ENCODE data around the gene AAMP. TPM values are rescaled to one million over a fixed set of nuclear protein-coding genes. Genes with fewer than 3 reads are reported as not detected.
A peak's percentile ranks its signal among the peaks of the same experiment; 100 is the strongest.

Gene AAMP
- total RNA-seq, 5 donors from 2014 or later (not counting 1 experiment from before 2014, with no cell fraction given), result 46.2 to 71.3 (median 67.4) TPM

- no peaks in the 10 kb centered on the region for H3K27me3 Mint-ChIP-seq
- peaks cover 48% of the 10 kb centered on the region for H3K36me3 Mint-ChIP-seq
- DNase-seq (no peak), ATAC-seq (replicated peaks in 1 of 4) (no peak)
- no peaks in the 10 kb centered on the region for H3K9me3 ChIP-seq
- ChIA-PET POLR2A (no interaction called here), CTCF (no interaction called here)
- H3K4me1 Mint-ChIP-seq, result peaks cover 21 to 36% (median 25%) of the 10 kb centered on the region in 3 donors
- no peak overlapping the region for H3K4me3 Mint-ChIP-seq
- H3K4me1 ChIP-seq (ENCODE audit: control insufficient read depth in 1 of 2, extremely low read depth in 1 of 2, insufficient read depth in 2 of 2, low read length in 2 of 2), result peaks cover 0 to 27% of the 10 kb centered on the region in 2 experiments
- no peak overlapping the region for H3K27ac ChIP-seq (ENCODE audit: low read length)
- H3K9me3 Mint-ChIP-seq, result no peaks in the 10 kb centered on the region
- H3K27me3 ChIP-seq (replicated peaks in 1 of 2; ENCODE audit: control insufficient read depth in 2 of 2, extremely low read depth in 1 of 2, insufficient read depth in 2 of 2, low read length in 1 of 2), result no peaks in the 10 kb centered on the region
- H3K4me3 ChIP-seq (ENCODE audit: control insufficient read depth in 1 of 2, extremely low read depth in 1 of 2, low read length in 1 of 2), result no peak overlapping the region
- 81% methylated on average over 6 of the region's 7 CpGs for WGBS (ENCODE audit: insufficient coverage)
- peak overlapping the region; percentile 36 to 78 for H3K27ac Mint-ChIP-seq
- H3K36me3 ChIP-seq (ENCODE audit: control insufficient read depth in 2 of 2, extremely low read depth in 1 of 2, insufficient read depth in 1 of 2, low read length in 1 of 2), result peaks cover 31 to 95% of the 10 kb centered on the region in 2 donors
Observed at GRCh38 chr2:218277921-218278320, 8.0 kb upstream of the AAMP start.

- Histone ChIP-seq H3K27ac (ENCODE audit: low read length) (no peak overlapping the region), H3K27me3 (replicated peaks in 1 of 2; ENCODE audit: control insufficient read depth in 2 of 2, extremely low read depth in 1 of 2, insufficient read depth in 2 of 2, low read length in 1 of 2) (no peaks in the 10 kb centered on the region), H3K9me3 (no peaks in the 10 kb centered on the region), H3K4me1 (ENCODE audit: control insufficient read depth in 1 of 2, extremely low read depth in 1 of 2, insufficient read depth in 2 of 2, low read length in 2 of 2) (peaks cover 2 to 27% of the 10 kb centered on the region in 2 experiments), H3K4me3 (ENCODE audit: control insufficient read depth in 1 of 2, extremely low read depth in 1 of 2, low read length in 1 of 2) (no peak overlapping the region), H3K36me3 (ENCODE audit: control insufficient read depth in 2 of 2, extremely low read depth in 1 of 2, insufficient read depth in 1 of 2, low read length in 1 of 2) (peaks cover 27 to 89% of the 10 kb centered on the region in 2 donors)
- 95% methylated on average over 8 of the region's 12 CpGs for WGBS (ENCODE audit: insufficient coverage)
- Mint-ChIP-seq H3K9me3 (no peaks in the 10 kb centered on the region), H3K36me3 (peaks cover 44% of the 10 kb centered on the region), H3K27me3 (no peaks in the 10 kb centered on the region), H3K4me1 (peaks cover 26 to 38% (median 28%) of the 10 kb centered on the region in 3 donors), H3K27ac (peak overlapping the region; percentile 49 to 64), H3K4me3 (peak overlapping the region in 1 of 3 donors; percentile 13)
- ChIA-PET POLR2A (no interaction called here), CTCF (interaction anchor here in 1 of 2 donors (1.9 kb wide), 1 partner anchor 79 kb away, joined by 4 read pairs; the partner anchor contains the start of gene CATIP)
- no peak for ATAC-seq (replicated peaks in 1 of 4)
- no peak for DNase-seq
Observed at GRCh38 chr2:218276986-218277755, 7.2 kb upstream of the AAMP start.

- Mint-ChIP-seq H3K4me1 (peaks cover 38 to 49% (median 38%) of the 10 kb centered on the region in 3 donors), H3K27me3 (no peaks in the 10 kb centered on the region), H3K36me3 (peaks cover 40% of the 10 kb centered on the region), H3K27ac (peak overlapping the region; percentile 11 to 79), H3K9me3 (no peaks in the 10 kb centered on the region), H3K4me3 (no peak overlapping the region)
- no peak overlapping the region for H3K27ac ChIP-seq (ENCODE audit: low read length)
- ATAC-seq (replicated peaks in 1 of 4) (no peak), DNase-seq (no peak)
- ChIA-PET POLR2A (interaction anchor here (0.6 to 3.3 kb wide), 3 partner anchors 11 to 38 kb away, joined by 4 to 10 read pairs (median 4); no protein-coding TSS in a partner anchor), CTCF (interaction anchor here (0.5 to 6.4 kb wide), 14 partner anchors 10 to 572 kb away, joined by 3 to 54 read pairs (median 4); partner anchors contain the start of gene CATIP (in 2 of the 2))
- H3K27me3 ChIP-seq (replicated peaks in 1 of 2; ENCODE audit: control insufficient read depth in 2 of 2, extremely low read depth in 1 of 2, insufficient read depth in 2 of 2, low read length in 1 of 2), result no peaks in the 10 kb centered on the region
- H3K4me3 ChIP-seq (ENCODE audit: control insufficient read depth in 1 of 2, extremely low read depth in 1 of 2, low read length in 1 of 2), result no peak overlapping the region
- H3K36me3 ChIP-seq (ENCODE audit: control insufficient read depth in 2 of 2, extremely low read depth in 1 of 2, insufficient read depth in 1 of 2, low read length in 1 of 2), result peaks cover 19 to 77% of the 10 kb centered on the region in 2 donors
- WGBS (ENCODE audit: insufficient coverage), result 97% methylated on average over 9 of the region's 9 CpGs
- H3K9me3 ChIP-seq, result no peaks in the 10 kb centered on the region
- H3K4me1 ChIP-seq (ENCODE audit: control insufficient read depth in 1 of 2, extremely low read depth in 1 of 2, insufficient read depth in 2 of 2, low read length in 2 of 2), result peaks cover 13 to 35% of the 10 kb centered on the region in 2 experiments
Observed at GRCh38 chr2:218275371-218276072, 5.6 kb upstream of the AAMP start.

- WGBS (ENCODE audit: insufficient coverage), result 86% methylated on average over 4 of the region's 4 CpGs
- Mint-ChIP-seq H3K4me3 (no peak overlapping the region), H3K9me3 (no peaks in the 10 kb centered on the region), H3K27me3 (no peaks in the 10 kb centered on the region), H3K4me1 (peaks cover 30 to 52% (median 40%) of the 10 kb centered on the region in 3 donors), H3K27ac (peak overlapping the region; percentile 64 to 79), H3K36me3 (peaks cover 33% of the 10 kb centered on the region)
- peaks cover 17 to 67% of the 10 kb centered on the region in 2 donors for H3K36me3 ChIP-seq (ENCODE audit: control insufficient read depth in 2 of 2, extremely low read depth in 1 of 2, insufficient read depth in 1 of 2, low read length in 1 of 2)
- DNase-seq (no peak), ATAC-seq (replicated peaks in 1 of 4) (no peak)
- POLR2A ChIA-PET, result interaction anchor here (0.5 to 3.3 kb wide), 3 partner anchors 12 to 209 kb away, joined by 4 to 10 read pairs (median 8); no protein-coding TSS in a partner anchor
- no peaks in the 10 kb centered on the region for H3K9me3 ChIP-seq
- CTCF ChIA-PET, result interaction anchor here (1.0 to 6.4 kb wide), 7 partner anchors 11 to 573 kb away, joined by 4 to 54 read pairs (median 5); partner anchors contain the start of gene CATIP (in 1 of the 2)
- H3K4me1 ChIP-seq (ENCODE audit: control insufficient read depth in 1 of 2, extremely low read depth in 1 of 2, insufficient read depth in 2 of 2, low read length in 2 of 2), result peaks cover 13 to 36% of the 10 kb centered on the region in 2 experiments
- no peaks in the 10 kb centered on the region for H3K27me3 ChIP-seq (replicated peaks in 1 of 2; ENCODE audit: control insufficient read depth in 2 of 2, extremely low read depth in 1 of 2, insufficient read depth in 2 of 2, low read length in 1 of 2)
- no peak overlapping the region for H3K4me3 ChIP-seq (ENCODE audit: control insufficient read depth in 1 of 2, extremely low read depth in 1 of 2, low read length in 1 of 2)
- no peak overlapping the region for H3K27ac ChIP-seq (ENCODE audit: low read length)
Observed at GRCh38 chr2:218274586-218274985, 4.6 kb upstream of the AAMP start.

- no peak for ATAC-seq (replicated peaks in 1 of 4)
- H3K4me3 Mint-ChIP-seq, result no peak overlapping the region
- Histone ChIP-seq H3K36me3 (ENCODE audit: control insufficient read depth in 2 of 2, extremely low read depth in 1 of 2, insufficient read depth in 1 of 2, low read length in 1 of 2) (peaks cover 10 to 60% of the 10 kb centered on the region in 2 donors), H3K27me3 (replicated peaks in 1 of 2; ENCODE audit: control insufficient read depth in 2 of 2, extremely low read depth in 1 of 2, insufficient read depth in 2 of 2, low read length in 1 of 2) (no peaks in the 10 kb centered on the region), H3K27ac (ENCODE audit: low read length) (no peak overlapping the region), H3K4me3 (ENCODE audit: control insufficient read depth in 1 of 2, extremely low read depth in 1 of 2, low read length in 1 of 2) (no peak overlapping the region), H3K9me3 (no peaks in the 10 kb centered on the region), H3K4me1 (ENCODE audit: control insufficient read depth in 1 of 2, extremely low read depth in 1 of 2, insufficient read depth in 2 of 2, low read length in 2 of 2) (peaks cover 18 to 36% of the 10 kb centered on the region in 2 experiments)
- CTCF ChIA-PET, result interaction anchor here (0.6 to 6.4 kb wide), 16 partner anchors 11 to 414 kb away, joined by 5 to 54 read pairs (median 8); partner anchors contain the start of genes CATIP (in 2 of the 2) and TMBIM1 (in 1 of the 2)
- peaks cover 36 to 56% (median 44%) of the 10 kb centered on the region in 3 donors for H3K4me1 Mint-ChIP-seq
- no peak for DNase-seq
- POLR2A ChIA-PET, result interaction anchor here (0.5 to 3.3 kb wide), 3 partner anchors 12 to 89 kb away, joined by 3 to 10 read pairs (median 7); no protein-coding TSS in a partner anchor
- peaks cover 35% of the 10 kb centered on the region for H3K36me3 Mint-ChIP-seq
- no CpG with 5 or more reads among the region's 2 CpGs for WGBS (ENCODE audit: insufficient coverage)
- no peaks in the 10 kb centered on the region for H3K9me3 Mint-ChIP-seq
- peak overlapping the region; percentile 64 to 82 for H3K27ac Mint-ChIP-seq
- H3K27me3 Mint-ChIP-seq, result no peaks in the 10 kb centered on the region
Observed at GRCh38 chr2:218273908-218274249, 3.9 kb upstream of the AAMP start.

Measured in T-cell (primary cell).